Neuronal stem cell (in vitro differentiated cells): Measurements from ENCODE around the gene SNAI1.

Experiments used
- DNase-seq: peaks from one replicate; pipeline ENCODE4 v3.0.0-alpha.2; 2013; ENCODE audit warnings: low spot score
- H2AFZ ChIP-seq: one replicate; pipeline ENCODE4 v1.6.1; 2013; ENCODE audit warnings: mild to moderate bottlenecking, low read length, inconsistent platforms
- H2AK5ac ChIP-seq: 2 replicates; pipeline ENCODE4 v1.6.1; 2013; ENCODE audit warnings: low read depth, mild to moderate bottlenecking, inconsistent platforms, low read length, moderate library complexity, mixed read lengths
- H2BK120ac ChIP-seq: 2 replicates; pipeline ENCODE4 v1.6.1; 2013; ENCODE audit warnings: low read depth, mild to moderate bottlenecking, inconsistent platforms, low read length, moderate library complexity, mixed read lengths
- H2BK12ac ChIP-seq: one replicate; pipeline ENCODE4 v1.6.1; 2013; ENCODE audit warnings: low read length, inconsistent platforms
- H2BK15ac ChIP-seq: 2 replicates; pipeline ENCODE4 v1.6.1; 2013; ENCODE audit warnings: mild to moderate bottlenecking, low read length, inconsistent platforms, mixed read lengths
- H2BK5ac ChIP-seq: one replicate; pipeline ENCODE4 v1.6.1; 2013; ENCODE audit warnings: inconsistent platforms, mild to moderate bottlenecking, low read length, moderate library complexity
- H3K14ac ChIP-seq: one replicate; pipeline ENCODE4 v1.6.1; 2013; ENCODE audit warnings: low read length, inconsistent platforms
- H3K18ac ChIP-seq: 2 replicates; pipeline ENCODE4 v1.6.1; 2013; ENCODE audit warnings: low read length, inconsistent platforms
- H3K23ac ChIP-seq: 2 replicates; pipeline ENCODE4 v1.6.1; 2013; ENCODE audit warnings: low read depth, mild to moderate bottlenecking, mixed read lengths, low read length, inconsistent platforms; ENCODE audit not compliant: poor library complexity
- H3K27ac ChIP-seq: replicated peaks from 3 replicates; pipeline ENCODE4 v1.5.1; 2013; ENCODE audit warnings: low read length, inconsistent platforms
- H3K27me3 ChIP-seq, 3 experiments: 2 replicates each; pipeline ENCODE4 v1.6.1; 2013; ENCODE audit warnings: low read length in 3 of 3, mild to moderate bottlenecking in 2 of 3, inconsistent platforms in 1 of 3, low read depth in 1 of 3, mixed read lengths in 1 of 3, moderate library complexity in 1 of 3; ENCODE audit not compliant: control insufficient read depth in 3 of 3, insufficient read depth in 3 of 3
- H3K36me3 ChIP-seq, 2 donors: replicated peaks in 1 of 2; 2 replicates each; pipeline ENCODE4 v1.6.1; 2013; ENCODE audit warnings: low read length in 2 of 2; ENCODE audit not compliant: control insufficient read depth in 2 of 2, insufficient read depth in 2 of 2
- H3K4ac ChIP-seq: 2 replicates; pipeline ENCODE4 v1.6.1; 2013; ENCODE audit warnings: inconsistent platforms, mild to moderate bottlenecking, low read length, moderate library complexity
- H3K4me1 ChIP-seq, 2 donors: 1 replicate in 1 of 2; 2 replicates in 1 of 2; pipeline ENCODE4 v1.6.1; 2013; ENCODE audit warnings: low read length in 2 of 2, low read depth in 1 of 2; ENCODE audit not compliant: control insufficient read depth in 2 of 2, insufficient read depth in 1 of 2
- H3K4me2 ChIP-seq: one replicate; pipeline ENCODE4 v1.6.1; 2013; ENCODE audit warnings: mild to moderate bottlenecking, low read length, inconsistent platforms; ENCODE audit not compliant: insufficient read depth, poor library complexity, severe bottlenecking
- H3K4me3 ChIP-seq, 2 donors: 2 replicates each; pipeline ENCODE4 v1.5.1; 2013; ENCODE audit warnings: low read length in 2 of 2, mild to moderate bottlenecking in 2 of 2, inconsistent platforms in 1 of 2, moderate library complexity in 1 of 2
- H3K79me1 ChIP-seq: one replicate; pipeline ENCODE4 v1.6.1; 2013; ENCODE audit warnings: low read depth, mild to moderate bottlenecking, inconsistent platforms, low read length, moderate library complexity
- H3K9ac ChIP-seq: one replicate; pipeline ENCODE4 v1.6.1; 2013; ENCODE audit warnings: mild to moderate bottlenecking, low read depth, low read length, inconsistent platforms; ENCODE audit not compliant: poor library complexity
- H3K9me3 ChIP-seq, 2 donors: replicated peaks in 1 of 2; 2 replicates each; pipeline versions ENCODE3 to v1.6.1; 2013; ENCODE audit warnings: low read length in 2 of 2, mild to moderate bottlenecking in 2 of 2, inconsistent platforms in 1 of 2, low read depth in 1 of 2, mixed read lengths in 1 of 2, moderate library complexity in 1 of 2; ENCODE audit not compliant: control insufficient read depth in 2 of 2, insufficient read depth in 1 of 2
- H4K8ac ChIP-seq: one replicate; pipeline ENCODE4 v1.6.1; 2013; ENCODE audit warnings: low read depth, mild to moderate bottlenecking, inconsistent platforms, low read length, moderate library complexity
- H4K91ac ChIP-seq: one replicate; pipeline ENCODE4 v1.6.1; 2013; ENCODE audit warnings: low read length, low read depth, mild to moderate bottlenecking, inconsistent platforms; ENCODE audit not compliant: poor library complexity
- WGBS, 2 donors: extraction: QIAGEN DNeasy Blood & Tissue Kit; methylation state at CpG; one replicate each; pipeline ENCODE4 v1.1.7; 2013; ENCODE audit warnings: missing lambda C conversion rate in 2 of 2, mixed read lengths in 1 of 2; ENCODE audit not compliant: insufficient read length in 2 of 2, insufficient replicate concordance in 1 of 2; ENCODE audit errors: extremely low coverage in 2 of 2; 5-methylcytosine and 5-hydroxymethylcytosine counted together

The SNAI1 gene

DNA sequence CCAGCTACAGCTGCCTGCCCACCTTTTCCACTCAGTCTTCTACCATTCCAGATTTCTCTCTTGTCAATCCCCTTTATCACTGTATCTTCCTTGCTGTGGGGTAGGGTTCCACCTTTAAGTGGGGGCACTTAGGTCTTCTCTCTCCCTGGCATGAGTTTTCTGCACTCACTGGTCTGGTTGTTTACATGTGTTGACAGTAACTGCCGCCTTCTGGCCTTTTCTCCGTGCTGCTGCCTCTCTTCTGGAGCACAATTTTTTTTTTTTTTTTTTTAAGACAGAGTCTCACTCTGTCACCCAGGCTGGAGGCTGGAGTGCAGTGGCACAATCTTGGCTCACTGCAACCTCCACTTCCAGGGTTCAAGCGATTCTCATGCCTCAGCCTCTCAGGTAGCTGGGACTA is 34.6 kb upstream of the SNAI1 start:
- H3K4me1 ChIP-seq: no peaks in the 10 kb centered on the region
- no peak overlapping the region for H3K23ac ChIP-seq
- no peak overlapping the region for H3K18ac ChIP-seq
- WGBS, 2 donors: no CpG with 5 or more reads among the region's 3 CpGs
- no peak overlapping the region for H2BK15ac ChIP-seq
- no peak for DNase-seq
- no peak overlapping the region for H2BK12ac ChIP-seq
- no peak overlapping the region for H2BK120ac ChIP-seq
- no peak overlapping the region for H3K27ac ChIP-seq
- H4K8ac ChIP-seq: no peak overlapping the region
- H3K9me3 ChIP-seq: no peaks in the 10 kb centered on the region
- peaks cover 35 to 89% of the 10 kb centered on the region in 2 donors for H3K36me3 ChIP-seq
- H3K9ac ChIP-seq: no peak overlapping the region
- H2AK5ac ChIP-seq: no peak overlapping the region
- no peak overlapping the region for H3K4ac ChIP-seq
- no peak overlapping the region for H3K14ac ChIP-seq
- no peak overlapping the region for H4K91ac ChIP-seq
- no peak overlapping the region for H3K4me2 ChIP-seq
- no peak overlapping the region for H2AFZ ChIP-seq
- no peaks in the 10 kb centered on the region for H3K27me3 ChIP-seq
- H3K79me1 ChIP-seq: peaks cover under 1% of the 10 kb centered on the region
- H3K4me3 ChIP-seq: no peak overlapping the region
- no peak overlapping the region for H2BK5ac ChIP-seq

DNA sequence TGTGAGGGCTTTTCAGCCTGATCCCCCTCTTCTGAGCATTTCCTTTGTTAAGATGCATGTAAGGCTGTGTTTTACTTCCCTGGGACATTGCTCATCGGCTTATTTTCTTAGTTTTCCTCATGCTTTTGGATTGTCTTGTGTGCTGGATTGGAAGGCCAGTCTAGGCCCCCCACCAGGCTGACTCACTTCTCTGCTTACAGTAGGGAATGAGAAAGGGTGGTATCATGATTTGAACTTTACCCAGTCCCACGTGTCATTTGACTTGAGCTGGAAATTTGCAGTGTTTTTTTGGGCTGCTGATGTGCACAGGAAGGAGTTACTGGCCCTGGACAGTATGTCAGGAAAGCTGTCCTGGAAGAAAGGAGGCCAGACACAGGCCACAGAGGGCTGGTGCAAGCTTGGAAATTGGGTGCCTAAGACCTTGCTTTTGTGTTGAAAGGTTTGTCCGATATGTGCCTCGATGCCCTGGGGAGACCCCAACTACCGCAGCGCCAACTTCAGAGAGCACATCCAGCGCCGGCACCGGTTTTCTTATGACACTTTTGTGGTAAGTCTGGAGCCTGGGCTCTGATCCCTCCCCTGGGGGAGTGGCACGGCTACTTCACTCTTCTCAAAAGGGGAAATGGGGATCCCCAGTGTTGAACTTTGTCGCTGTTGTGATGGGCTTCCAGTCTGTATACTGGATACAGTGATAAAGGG is 33.8 kb upstream of the SNAI1 start:
- WGBS, 2 donors: no CpG with 5 or more reads among the region's 11 CpGs
- H3K9ac ChIP-seq: no peak overlapping the region
- H3K4me1 ChIP-seq: no peaks in the 10 kb centered on the region
- peaks cover 38 to 93% of the 10 kb centered on the region in 2 donors for H3K36me3 ChIP-seq
- H2BK15ac ChIP-seq: no peak overlapping the region
- no peak overlapping the region for H2AFZ ChIP-seq
- H3K9me3 ChIP-seq: no peaks in the 10 kb centered on the region
- no peak overlapping the region for H3K27ac ChIP-seq
- H3K4me3 ChIP-seq: no peak overlapping the region
- no peaks in the 10 kb centered on the region for H3K79me1 ChIP-seq
- H2AK5ac ChIP-seq: no peak overlapping the region
- H3K18ac ChIP-seq: no peak overlapping the region
- H3K14ac ChIP-seq: no peak overlapping the region
- no peak overlapping the region for H2BK5ac ChIP-seq
- no peak overlapping the region for H4K8ac ChIP-seq
- no peak overlapping the region for H3K4me2 ChIP-seq
- H2BK120ac ChIP-seq: no peak overlapping the region
- no peak for DNase-seq
- H2BK12ac ChIP-seq: no peak overlapping the region
- no peak overlapping the region for H4K91ac ChIP-seq
- no peak overlapping the region for H3K23ac ChIP-seq
- no peak overlapping the region for H3K4ac ChIP-seq
- no peaks in the 10 kb centered on the region for H3K27me3 ChIP-seq

DNA sequence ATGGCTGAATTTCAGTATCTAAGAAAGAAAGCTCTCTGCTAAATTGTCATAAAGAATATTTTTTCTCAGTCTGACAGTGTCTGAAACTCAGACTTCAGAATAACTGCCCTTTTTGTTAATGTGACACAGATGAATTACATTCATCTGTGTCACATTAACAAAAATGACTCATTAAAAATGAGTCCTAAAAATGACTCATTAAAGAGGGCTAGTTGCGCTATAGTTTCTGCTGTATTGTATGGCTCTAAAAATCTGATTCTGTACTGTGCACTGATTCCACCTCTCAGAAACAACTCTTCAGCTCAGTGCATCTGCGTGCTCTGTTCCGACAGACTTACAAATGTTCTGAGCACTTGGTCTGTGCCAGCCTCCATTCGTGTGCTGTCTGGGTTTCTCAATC is 31.6 kb upstream of the SNAI1 start:
- Histone ChIP-seq H3K23ac (no peak overlapping the region), H2BK12ac (no peak overlapping the region), H3K36me3 (peaks cover 43 to 89% of the 10 kb centered on the region in 2 donors), H3K4me1 (no peaks in the 10 kb centered on the region), H3K79me1 (no peaks in the 10 kb centered on the region), H3K9ac (no peak overlapping the region), H3K4me2 (no peak overlapping the region), H3K27me3 (no peaks in the 10 kb centered on the region), H3K4me3 (no peak overlapping the region), H3K4ac (no peak overlapping the region), H2BK15ac (no peak overlapping the region), H3K14ac (no peak overlapping the region), H2AK5ac (no peak overlapping the region), H4K8ac (no peak overlapping the region), H3K9me3 (no peaks in the 10 kb centered on the region), H2BK5ac (no peak overlapping the region), H3K18ac (no peak overlapping the region), H2AFZ (no peak overlapping the region), H4K91ac (no peak overlapping the region), H2BK120ac (no peak overlapping the region), H3K27ac (no peak overlapping the region)
- no CpG with 5 or more reads among the region's 4 CpGs for whole genome bisulfite sequencing, 2 donors
- DNase-seq: no peak

DNA sequence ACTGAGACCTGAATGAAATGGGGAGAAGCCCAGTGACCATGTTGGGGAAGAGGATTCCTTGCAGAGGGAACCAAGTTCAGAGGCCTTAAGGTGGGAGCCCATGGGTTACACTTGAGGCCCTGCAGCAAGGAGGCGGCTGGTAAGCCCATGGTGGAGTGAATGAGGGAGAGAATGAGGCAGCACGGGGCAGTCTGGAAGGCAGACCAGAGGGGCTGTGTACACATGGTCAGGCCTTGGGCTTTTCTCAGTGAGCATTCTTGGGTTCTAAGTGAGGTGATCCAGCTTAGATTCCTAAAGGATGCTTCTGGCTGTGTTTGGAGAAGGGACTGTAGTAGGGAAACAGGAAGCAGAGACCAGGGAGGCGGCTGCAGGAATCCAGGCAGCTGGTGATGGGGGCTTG is 27.6 kb upstream of the SNAI1 start:
- H2BK5ac ChIP-seq: no peak overlapping the region
- H3K23ac ChIP-seq: no peak overlapping the region
- no peak overlapping the region for H2AFZ ChIP-seq
- no peak overlapping the region for H4K8ac ChIP-seq
- no peak overlapping the region for H3K9ac ChIP-seq
- WGBS, 2 donors: no CpG with 5 or more reads among the region's 3 CpGs
- no peak overlapping the region for H3K4me3 ChIP-seq
- peaks cover 0 to 3% of the 10 kb centered on the region in 2 donors for H3K9me3 ChIP-seq
- no peak overlapping the region for H3K27ac ChIP-seq
- H3K27me3 ChIP-seq: no peaks in the 10 kb centered on the region
- H3K4me1 ChIP-seq: no peaks in the 10 kb centered on the region
- H2BK15ac ChIP-seq: no peak overlapping the region
- no peak overlapping the region for H2BK12ac ChIP-seq
- no peak overlapping the region for H2AK5ac ChIP-seq
- peaks cover 35 to 79% of the 10 kb centered on the region in 2 donors for H3K36me3 ChIP-seq
- DNase-seq: no peak
- H3K4ac ChIP-seq: no peak overlapping the region
- no peak overlapping the region for H4K91ac ChIP-seq
- no peak overlapping the region for H3K14ac ChIP-seq
- H2BK120ac ChIP-seq: no peak overlapping the region
- H3K79me1 ChIP-seq: no peaks in the 10 kb centered on the region
- H3K18ac ChIP-seq: no peak overlapping the region
- no peak overlapping the region for H3K4me2 ChIP-seq
